Cerebellar nuclear complex (tissue), 1 donor: ENCODE data around the gene NKRF.

Experiments
- DNase-seq, 2 experiments: peaks; one replicate each; lab custom pipeline; 2025; lab: John Stamatoyannopoulos, UW

Gene NKRF

DNA sequence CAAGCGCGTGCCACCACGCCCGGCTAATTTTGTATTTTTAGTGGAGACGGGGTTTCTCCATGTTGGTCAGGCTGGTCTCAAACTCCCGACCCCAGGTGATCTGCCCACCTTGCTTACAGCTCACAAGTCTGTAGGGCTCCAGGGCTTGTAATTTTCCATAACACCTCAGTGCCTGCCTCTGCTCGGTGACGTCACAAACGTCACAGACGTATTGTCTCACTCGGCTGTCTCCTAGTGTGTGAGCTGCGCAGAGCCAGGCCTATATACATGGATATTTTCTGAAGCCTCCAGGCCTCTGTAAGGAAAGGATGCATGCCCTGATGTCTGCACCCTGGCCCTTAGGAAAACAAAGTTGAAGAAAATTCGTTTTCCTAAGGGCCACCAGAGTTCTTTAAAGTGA is 8.6 kb upstream of the NKRF start:
- no peak for DNase-seq

DNA sequence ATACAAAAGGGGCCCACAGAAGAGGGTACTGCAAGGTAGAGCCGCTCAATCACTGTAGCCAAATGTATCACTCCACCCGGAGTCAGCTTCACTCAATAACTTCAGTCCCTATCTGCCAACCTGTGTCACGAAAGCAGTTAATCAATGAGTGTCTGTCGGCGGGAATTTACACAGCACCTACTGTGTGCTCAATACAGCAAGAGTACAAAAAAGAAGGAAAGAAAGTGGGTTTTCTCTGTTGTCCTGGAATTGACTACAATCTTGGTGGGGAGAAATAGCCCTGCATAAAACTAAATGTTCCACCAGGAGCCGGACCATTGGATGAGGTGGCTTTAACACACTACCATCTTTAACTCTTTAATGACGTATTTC is 780 bp upstream of the NKRF start:
- no peak for DNase-seq

DNA sequence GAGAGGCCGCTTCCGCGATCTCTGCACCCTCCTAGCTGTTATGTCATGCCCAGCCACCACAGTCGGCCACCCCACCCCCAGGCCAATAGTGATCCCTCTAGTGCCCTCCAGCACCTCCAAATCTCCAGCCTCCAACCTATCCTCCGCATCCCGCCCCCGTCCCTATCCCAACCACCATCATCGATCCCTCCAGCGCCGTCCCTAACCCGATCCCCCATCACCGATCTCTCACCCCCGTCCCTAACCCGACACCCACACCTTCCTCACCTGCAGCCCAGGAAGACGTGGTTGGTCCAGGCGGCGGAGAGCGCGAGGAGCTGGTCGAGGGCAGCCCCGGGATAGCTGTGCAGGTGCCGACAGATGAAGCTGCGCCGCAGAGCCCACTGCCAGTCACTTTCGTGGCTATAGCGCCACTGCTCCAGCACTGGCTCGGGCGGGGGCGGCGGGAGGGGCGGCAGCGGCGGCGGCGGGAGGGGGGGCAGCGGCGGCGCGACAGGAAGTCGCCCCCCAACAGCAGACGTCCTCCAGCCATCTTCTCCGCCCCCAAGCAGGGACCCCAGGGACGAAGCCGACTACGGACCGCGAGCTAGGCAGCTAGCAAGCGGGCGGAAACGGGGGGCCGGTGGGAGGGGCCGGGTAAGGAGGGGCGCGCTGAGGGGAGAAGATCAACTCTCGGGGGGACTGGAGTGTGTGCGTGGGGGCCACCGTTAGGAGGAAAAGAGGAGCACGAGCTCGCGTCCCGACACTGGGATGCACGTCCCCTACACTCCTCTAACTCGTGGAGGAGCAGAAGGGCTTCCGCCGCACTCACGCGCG is 552 bp downstream of the NKRF start:
- no peak for DNase-seq

DNA sequence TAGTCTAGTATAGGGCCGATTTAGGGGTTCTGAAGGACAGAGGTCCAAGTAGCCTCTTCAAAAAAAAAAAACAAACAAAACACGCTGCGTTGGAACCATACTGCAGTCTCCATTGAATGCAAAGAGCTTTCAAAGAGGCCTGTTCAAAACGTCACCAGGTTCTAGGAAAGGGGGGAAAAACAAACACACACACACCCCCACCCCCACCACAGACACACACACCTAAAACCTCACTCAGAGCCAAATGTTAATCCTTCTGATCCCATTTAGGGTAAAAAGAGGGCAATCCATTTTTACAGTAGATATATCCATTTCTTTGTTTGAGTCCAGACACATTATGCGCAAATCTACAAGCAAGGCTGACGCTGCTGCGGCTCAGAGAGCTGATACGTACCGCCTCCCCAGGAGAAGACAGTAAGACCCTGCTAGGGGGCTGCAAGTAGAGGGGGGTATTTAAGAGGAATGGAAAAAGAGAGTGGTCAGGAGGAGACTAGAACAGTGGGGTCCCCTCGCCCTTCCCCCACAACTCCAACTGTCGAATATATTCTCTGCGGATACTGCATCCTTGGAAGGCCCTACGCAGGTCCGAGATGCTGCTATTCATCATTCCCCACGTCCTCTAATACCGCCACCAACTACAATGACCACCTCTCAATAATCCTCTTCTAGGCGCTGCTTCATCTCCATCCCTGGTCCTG is 1.3 kb downstream of the NKRF start:
- no peak for DNase-seq

DNA sequence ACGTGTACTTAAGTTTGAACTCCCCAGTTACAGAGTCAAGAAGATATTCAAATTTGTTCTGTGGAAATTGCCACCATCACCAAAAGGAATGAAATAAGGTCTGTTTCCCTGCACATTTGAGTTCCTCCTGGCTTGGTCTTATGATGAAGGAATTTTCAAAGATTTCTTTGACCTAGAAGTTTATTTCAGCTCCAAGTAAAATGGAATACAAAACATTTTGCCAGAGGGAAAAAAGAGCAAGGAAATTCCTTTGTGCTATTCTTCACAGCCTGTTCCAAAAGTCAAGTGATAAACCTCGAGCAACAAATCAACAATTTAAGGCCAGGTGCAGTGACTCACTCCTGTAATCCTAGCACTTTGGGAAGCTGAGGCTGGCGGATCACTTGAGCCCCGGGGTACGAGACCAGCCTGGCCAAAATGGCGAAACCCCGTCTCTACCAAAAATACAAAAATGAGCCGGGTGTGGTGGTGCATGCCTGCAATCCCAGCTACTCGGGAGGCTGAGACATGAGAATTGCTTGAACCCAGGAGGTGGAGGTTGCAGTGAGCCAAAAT is 3.4 kb downstream of the NKRF start:
- no peak for DNase-seq

DNA sequence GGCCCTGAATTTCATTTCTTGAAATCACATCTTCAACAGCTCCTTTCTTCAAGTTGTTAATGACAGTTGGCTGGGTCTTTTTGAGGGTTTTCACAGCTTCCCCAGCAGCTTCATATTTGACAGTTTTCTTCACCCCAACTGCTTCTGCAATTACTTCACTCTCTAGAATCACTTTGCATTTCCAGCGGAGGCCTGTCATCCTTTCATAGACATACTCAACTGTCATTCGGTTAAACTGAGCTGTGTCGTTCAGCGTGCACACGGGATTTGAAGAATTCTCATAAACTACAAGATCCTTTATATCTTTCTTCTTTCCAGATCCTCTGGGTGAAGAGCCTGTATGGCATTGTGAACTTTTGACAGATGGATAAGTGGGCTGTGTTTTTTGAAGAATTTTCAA is 16.4 kb downstream of the NKRF start:
- no peak for DNase-seq

DNA sequence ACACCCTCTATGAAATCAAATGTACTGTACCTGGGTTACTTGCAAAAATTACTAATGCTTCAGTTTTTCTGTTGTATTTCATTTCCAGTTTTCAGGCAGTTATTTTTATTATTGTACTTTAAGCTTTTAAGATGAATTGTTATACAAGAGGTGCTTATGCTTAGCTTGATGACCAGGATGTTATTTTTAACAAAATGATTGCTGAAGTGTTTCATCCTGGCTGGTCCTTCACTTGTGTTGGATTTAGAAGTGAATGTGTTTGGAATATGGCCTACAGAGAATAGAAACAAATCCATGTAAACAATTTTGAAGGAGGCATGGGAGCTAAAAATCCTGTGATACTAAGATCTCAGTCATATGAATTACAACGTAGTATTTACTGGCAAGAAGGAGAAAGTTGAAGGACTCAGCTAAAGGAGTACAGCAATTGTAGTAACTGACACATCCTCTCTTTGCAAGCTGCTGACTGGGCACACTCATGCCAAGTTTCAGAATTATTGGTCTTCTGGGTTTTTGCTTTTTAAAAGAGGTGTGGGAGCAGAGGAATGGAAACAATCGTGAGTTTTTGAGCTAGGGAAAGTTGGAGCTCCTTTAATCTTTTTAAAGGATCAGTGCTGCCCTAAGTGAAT is 22.7 kb downstream of the NKRF start:
- DNase-seq = no peak

DNA sequence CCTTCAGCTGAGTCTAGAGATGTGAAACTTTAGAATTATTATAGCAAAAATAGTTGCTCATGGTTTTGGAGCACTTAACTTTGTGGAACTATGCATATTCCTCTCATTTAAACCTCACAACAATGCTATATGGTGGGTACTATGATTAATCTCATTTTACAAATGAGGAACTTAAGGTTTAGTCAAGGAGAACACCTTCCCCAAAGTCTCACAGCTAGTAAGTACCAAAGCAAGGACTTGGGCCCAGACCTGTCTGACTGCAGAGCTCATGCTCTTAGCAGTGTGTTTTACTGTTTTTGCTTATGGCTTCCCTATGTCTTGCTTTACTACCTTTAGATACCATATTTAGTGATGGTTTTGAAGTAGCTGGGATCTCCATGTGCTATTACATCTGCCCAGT is 26.8 kb downstream of the NKRF start:
- no peak for DNase-seq

DNA sequence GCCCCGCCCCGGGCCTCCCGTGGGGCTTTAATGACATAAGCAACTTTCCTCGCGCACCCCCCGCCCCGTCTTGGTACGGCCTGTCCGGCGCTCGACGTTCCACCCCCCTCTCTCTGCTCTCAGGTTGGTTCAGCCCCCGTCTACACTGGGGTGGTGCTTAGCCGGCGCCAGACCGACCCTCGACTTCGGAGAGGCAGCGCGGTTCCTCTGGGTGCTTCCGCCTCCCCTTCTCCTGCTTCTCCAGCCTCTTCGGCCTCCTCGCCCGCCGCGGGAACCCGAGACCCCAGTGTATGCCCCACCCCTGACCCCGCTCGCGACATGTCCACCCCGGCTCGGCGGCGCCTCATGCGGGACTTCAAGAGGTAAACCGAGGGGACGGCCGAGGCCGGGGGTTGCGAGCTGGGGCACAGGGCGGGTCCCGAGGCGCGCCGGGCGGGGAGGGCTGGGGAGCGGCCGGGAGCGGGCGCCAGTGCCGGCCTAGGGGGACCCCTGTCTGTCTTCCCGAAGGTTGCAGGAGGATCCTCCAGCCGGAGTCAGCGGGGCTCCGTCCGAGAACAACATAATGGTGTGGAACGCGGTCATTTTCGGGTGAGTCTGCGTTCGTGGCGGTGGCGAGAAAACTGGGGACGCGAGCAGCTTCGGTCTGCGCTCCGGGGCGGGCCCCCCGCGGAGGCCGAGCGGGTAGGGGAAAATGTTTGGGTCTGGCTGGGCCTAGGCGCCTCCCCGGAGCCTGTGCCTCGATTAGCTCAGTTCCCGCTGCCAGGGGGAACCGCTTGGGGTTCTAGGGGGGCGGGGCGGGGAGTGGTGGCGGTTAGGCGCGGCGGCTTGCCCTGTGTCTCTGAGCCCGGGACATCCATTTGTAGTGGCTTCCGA is 31.6 kb downstream of the NKRF start, which contains the start of gene UBE2A:
TSS of gene UBE2A (plus strand) at position 170 of the 873 bp plus-strand sequence. CDS start at position 319, 149 bp downstream.
- DNase-seq = peak in 1 of 2 experiments; percentile 5

DNA sequence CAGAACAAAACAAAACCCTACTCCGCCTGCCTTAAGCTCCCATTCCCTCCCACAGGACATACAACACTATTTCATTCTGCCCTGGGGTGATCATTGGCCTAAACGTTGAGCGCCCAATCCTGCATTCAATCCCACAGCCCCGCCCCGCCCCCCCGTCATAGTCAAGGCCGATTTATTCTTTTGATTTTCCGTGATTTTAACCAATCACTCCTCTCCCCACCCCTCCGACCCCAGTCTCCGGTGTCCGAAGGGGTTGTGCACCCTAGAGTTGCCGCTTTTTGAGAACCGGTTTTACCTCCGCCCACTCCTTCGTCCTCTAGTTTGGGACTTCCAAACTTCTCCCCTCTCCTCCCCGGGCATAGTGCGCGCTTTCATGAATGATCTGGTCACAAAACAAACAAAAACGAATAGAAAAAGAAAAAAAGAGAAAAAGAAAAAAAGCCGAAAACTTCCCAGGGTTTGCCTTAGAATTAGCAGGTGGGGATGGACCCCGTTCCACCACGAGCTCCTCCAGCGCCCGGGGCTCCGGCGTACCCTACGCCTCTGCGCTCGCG is 32.3 kb downstream of the NKRF start:
- no peak for DNase-seq

DNA sequence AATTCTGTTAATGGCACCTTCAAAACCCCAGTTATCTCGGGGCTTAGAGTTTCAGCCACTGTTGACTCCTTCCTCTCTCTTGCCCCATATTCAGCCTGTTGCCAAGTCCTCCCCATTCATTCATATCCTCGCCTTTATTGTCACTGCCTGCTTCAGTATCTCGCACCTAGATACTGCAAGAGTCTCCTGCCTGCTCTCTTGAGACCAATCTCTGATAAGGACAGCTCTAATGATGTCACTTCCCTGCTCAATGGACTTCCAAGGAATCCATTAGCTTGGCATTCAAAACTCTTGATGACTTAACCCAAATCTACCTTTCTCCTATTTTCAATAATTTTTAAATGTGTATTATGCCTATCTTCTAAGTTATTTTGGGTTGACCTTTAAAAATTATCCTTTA is 33.0 kb downstream of the NKRF start:
- DNase-seq = no peak

DNA sequence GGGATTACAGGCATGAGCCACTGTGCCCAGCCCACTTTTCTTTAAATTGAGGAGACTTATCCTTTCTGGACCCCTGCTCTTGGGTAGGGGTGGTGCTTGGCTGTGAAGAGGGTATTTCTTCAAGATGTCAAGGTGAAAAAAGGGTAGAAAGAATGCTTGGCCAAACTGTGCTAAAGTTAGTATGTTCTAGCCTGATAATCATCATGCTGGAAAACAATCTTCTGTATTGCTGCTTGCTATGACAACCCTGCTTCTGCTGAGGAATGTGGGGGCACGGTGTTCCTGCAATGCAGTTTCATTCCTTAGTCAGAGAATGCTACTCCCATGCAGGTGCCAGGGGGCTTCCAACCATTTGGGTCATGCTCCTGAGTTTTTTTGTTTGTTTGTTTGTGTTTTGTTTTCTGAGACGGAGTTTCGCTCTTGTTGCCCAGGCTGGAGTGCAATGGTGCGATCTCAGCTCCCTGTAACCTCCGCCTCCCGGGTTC is 35.8 kb downstream of the NKRF start:
- DNase-seq = no peak

DNA sequence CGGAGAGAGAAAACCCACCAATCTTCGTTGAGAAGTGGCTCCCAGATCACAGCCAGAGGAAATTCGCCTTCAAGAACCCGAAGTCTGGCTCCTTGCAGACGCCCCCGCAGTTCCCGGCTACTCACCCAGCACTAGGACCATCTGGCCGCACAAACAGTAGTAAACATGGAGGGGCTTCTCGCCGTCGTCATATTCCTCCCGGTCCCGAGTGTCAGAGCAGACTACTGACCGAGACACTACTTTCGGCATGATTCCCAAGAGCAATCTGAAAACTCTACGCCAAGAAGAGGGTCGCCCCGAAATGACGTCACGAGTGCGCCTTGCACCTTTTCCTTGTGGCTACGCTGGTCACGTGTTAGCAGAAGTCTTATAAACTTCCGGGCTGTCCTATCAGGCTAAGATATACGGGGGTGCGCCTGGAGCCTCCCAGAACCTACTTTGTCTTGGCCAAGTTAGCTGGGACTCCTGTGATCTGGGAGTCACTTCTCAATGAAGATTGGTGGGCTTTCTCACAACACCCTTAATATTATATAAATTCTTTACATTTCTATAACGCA is 41.0 kb downstream of the NKRF start, which contains the start of gene STEEP1:
TSS of gene STEEP1 (minus strand) at position 303 of the 557 bp plus-strand sequence. CDS start at position 249, 54 bp downstream.
- DNase-seq = no peak

DNA sequence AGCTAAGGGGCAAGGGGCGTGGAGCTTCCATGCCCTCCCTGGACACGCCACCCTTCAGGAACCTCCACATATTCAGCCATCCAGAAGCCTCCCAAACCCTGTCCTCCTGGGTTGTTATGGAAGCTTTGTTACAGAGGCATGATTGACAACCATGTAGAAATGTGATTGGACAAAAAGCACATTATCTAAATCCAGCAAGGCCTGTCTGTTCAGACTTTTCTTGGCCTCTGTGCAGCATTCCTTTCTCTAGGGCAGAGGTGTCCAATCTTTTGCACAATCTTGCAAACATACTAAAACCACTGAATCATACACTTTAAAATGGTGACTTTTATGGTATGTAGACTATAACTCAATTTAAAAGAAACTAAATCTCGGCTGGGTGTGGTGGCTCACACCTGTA is 53.7 kb downstream of the NKRF start:
- no peak for DNase-seq

DNA sequence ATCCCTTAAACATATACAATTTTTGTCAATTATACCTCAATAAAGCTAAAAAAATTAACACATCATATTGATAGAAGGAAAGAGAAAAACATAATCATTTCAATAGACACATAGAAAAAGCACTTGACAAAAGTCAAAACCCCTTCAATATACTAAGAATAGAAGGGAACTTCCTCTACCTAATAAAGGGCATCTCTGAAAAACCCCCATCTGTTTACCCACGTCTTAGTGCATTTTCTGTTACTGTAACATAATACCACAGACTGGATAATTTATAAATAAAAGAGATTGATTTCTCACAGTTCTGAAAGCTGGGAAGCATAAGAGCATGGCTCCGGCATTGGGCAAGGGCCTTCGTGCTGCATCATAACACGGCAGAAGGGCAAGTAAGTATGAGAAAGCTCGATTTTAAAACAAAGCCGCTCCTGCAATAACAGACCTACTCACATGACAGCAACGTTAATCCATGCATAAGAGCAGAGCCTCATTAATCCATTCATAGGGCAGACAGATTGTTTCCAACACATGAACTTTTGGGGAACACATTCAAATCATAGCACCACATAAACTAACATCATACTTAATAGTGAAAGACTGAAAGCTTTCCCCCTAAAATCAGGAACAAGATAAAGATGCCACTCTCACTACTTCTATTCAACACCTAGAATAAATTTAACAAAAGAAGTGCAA is 56.8 kb downstream of the NKRF start:
- DNase-seq = no peak

DNA sequence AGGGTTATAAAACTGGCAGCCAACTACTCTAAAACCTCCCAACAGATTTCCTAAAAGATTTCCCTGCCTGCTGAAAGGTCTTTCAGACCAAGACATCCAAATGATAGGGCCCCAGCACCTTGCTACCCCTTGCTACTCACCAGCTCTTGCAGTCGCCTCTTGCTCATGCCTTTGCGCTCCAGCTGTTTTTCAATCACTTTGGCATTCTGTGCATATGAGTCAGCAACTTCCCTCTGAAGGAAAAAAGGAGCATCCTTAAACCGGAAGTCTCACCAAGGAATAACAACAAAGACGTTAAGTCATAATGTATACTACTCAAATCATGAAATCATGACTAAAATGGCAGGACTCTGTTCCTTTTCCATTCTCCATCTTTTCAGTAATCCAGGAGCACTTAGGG is 65.0 kb downstream of the NKRF start:
- no peak for DNase-seq

DNA sequence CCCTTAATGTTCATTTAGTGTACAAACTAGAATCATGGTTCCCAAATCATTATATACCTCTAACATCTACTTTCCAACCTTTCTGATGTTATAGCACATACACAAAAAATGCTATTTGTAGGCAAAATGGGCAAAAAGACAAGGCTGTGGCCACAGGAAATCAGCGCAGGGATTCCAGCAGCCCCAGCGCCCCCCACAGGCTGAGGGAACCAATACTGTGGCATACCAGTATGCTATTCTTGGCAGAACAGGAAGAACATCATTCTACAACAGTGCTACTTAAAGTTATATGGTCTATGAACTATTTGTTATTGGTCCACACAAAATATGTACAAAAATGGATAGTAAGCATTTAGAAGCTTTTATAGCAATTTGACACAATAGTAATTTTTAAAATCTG is 66.4 kb downstream of the NKRF start:
- DNase-seq = no peak
